Neural cell (in vitro differentiated cells): ENCODE measurements around the gene FLT3. TPM values are rescaled to one million over a fixed set of nuclear protein-coding genes. Genes with fewer than 3 reads are reported as not detected.

ENCODE experiments used
- H2AFZ ChIP-seq: fragments of 200-600, 300-800 bp; sonication (generic), shearing (Covaris generic); 2 replicates; pipeline ENCODE4 v1.6.0; 2014; ENCODE audit warnings: low read depth, mild to moderate bottlenecking, antibody characterized with exemption, low read length, moderate library complexity
- H3F3A ChIP-seq: fragments of 200-600 bp; shearing (Covaris generic); 2 replicates; pipeline ENCODE4 v1.6.1; 2016; ENCODE audit warnings: mild to moderate bottlenecking, moderate library complexity, mixed read lengths, antibody characterized with exemption, low read length; ENCODE audit not compliant: insufficient read depth, poor library complexity, severe bottlenecking
- H3K27ac ChIP-seq: fragments of 200-600, 300-800 bp; sonication (generic), shearing (Covaris generic); 2 replicates; pipeline ENCODE4 v1.5.1; 2014; ENCODE audit warnings: mild to moderate bottlenecking, low read length, moderate library complexity
- H3K27me3 ChIP-seq: fragments of 300-800, 200-600 bp; sonication (generic), shearing (Covaris generic); 2 replicates; pipeline ENCODE4 v1.6.0; 2014; ENCODE audit warnings: mild to moderate bottlenecking, low read depth, low read length, moderate library complexity; ENCODE audit not compliant: insufficient read depth
- H3K36me3 ChIP-seq: fragments of 300-800, 200-600 bp; sonication (generic), shearing (Covaris generic); 2 replicates; pipeline ENCODE4 v1.5.1; 2014; ENCODE audit warnings: mild to moderate bottlenecking, antibody characterized with exemption, low read length, moderate library complexity; ENCODE audit not compliant: insufficient read depth
- H3K4me2 ChIP-seq: fragments of 300-800, 200-600 bp; sonication (generic), shearing (Covaris generic); 2 replicates; pipeline ENCODE4 v1.6.0; 2014; ENCODE audit warnings: mild to moderate bottlenecking, low read length
- H3K4me3 ChIP-seq: fragments of 300-800, 200-600 bp; sonication (generic), shearing (Covaris generic); 2 replicates; pipeline ENCODE4 v1.5.1; 2014; ENCODE audit warnings: mild to moderate bottlenecking, low read length, moderate library complexity
- H3K79me2 ChIP-seq: fragments of 200-600 bp; shearing (Covaris generic); replicated peaks from 2 replicates; pipeline ENCODE4 v1.6.0; 2014; ENCODE audit warnings: mild to moderate bottlenecking, low read length, moderate library complexity; ENCODE audit not compliant: insufficient read depth
- H3K9ac ChIP-seq: fragments of 300-800, 200-600 bp; sonication (generic), shearing (Covaris generic); 2 replicates; pipeline ENCODE4 v1.6.1; 2016; ENCODE audit warnings: mild to moderate bottlenecking, low read length, mixed read lengths
- H3K9me2 ChIP-seq: fragments of 200-600 bp; shearing (Covaris generic); 2 replicates; pipeline ENCODE4 v1.6.1; 2016; ENCODE audit warnings: mild to moderate bottlenecking, low read length, mixed read lengths; ENCODE audit not compliant: insufficient read depth
- H3K9me3 ChIP-seq: fragments of 200-600, 300-800 bp; sonication (generic), shearing (Covaris generic); 2 replicates; pipeline ENCODE4 v1.6.1; 2016; ENCODE audit warnings: mild to moderate bottlenecking, mixed run types, low read length, moderate library complexity, mixed read lengths
- H4K20me1 ChIP-seq: fragments of 200-600 bp; shearing (Covaris generic); 2 replicates; pipeline ENCODE4 v1.6.1; 2016; ENCODE audit warnings: mild to moderate bottlenecking, mixed run types; ENCODE audit not compliant: insufficient read depth
- EP300 ChIP-seq: fragments of 450-650 bp; conservative IDR thresholded peaks from 2 replicates; pipeline ENCODE4 v1.6.1; 2014; ENCODE audit warnings: antibody characterized with exemption, mild to moderate bottlenecking, moderate library complexity; ENCODE audit not compliant: poor library complexity, severe bottlenecking
- EZH2 ChIP-seq: fragments of 200-600, 300-800 bp; shearing (Covaris generic), sonication (generic); IDR thresholded peaks from 2 replicates; pipeline ENCODE4 v1.6.1; 2014; ENCODE audit warnings: antibody characterized with exemption, low read length, borderline replicate concordance, mild to moderate bottlenecking; ENCODE audit not compliant: insufficient read depth, poor library complexity, severe bottlenecking
- MXI1 ChIP-seq: fragments of 450-650 bp; conservative IDR thresholded peaks from 2 replicates; pipeline ENCODE4 v1.6.1; 2014; ENCODE audit warnings: antibody characterized with exemption, mild to moderate bottlenecking; ENCODE audit not compliant: poor library complexity, severe bottlenecking
- POLR2AphosphoS5 ChIP-seq: IDR thresholded peaks from 2 replicates; pipeline ENCODE4 v1.6.1; 2012
- RAD21 ChIP-seq: fragments of 450-650 bp; conservative IDR thresholded peaks from 2 replicates; pipeline ENCODE4 v1.6.1; 2014; ENCODE audit warnings: antibody characterized with exemption, mild to moderate bottlenecking, moderate library complexity
- SMC3 ChIP-seq: fragments of 450-650 bp; conservative IDR thresholded peaks from 2 replicates; pipeline ENCODE4 v1.6.1; 2014; ENCODE audit warnings: antibody characterized with exemption, mild to moderate bottlenecking, moderate library complexity; ENCODE audit not compliant: poor library complexity
- TAF1 ChIP-seq: IDR thresholded peaks from 2 replicates; pipeline ENCODE4 v1.6.1; 2012; ENCODE audit warnings: low read depth
- polyA plus RNA-seq: library from polyadenylated mRNA; depleted of rRNA; stranded (reverse); fragments of >200 nt; gene quantifications from 2 replicates; pipeline ENCODE4 v1.2.3, GENCODE V29; 2014
- TF ChIP-seq, protein P1 (sequence below): IDR thresholded peaks from 2 replicates; pipeline ENCODE4 v1.6.1; 2012; ENCODE audit warnings: borderline replicate concordance
- TF ChIP-seq, protein P2 (sequence below): fragments of 450-650 bp; IDR thresholded peaks from 2 replicates; pipeline ENCODE4 v1.5.1; 2014; ENCODE audit warnings: antibody characterized with exemption, mild to moderate bottlenecking, moderate library complexity; ENCODE audit not compliant: poor library complexity, severe bottlenecking

The FLT3 gene
- polyA plus RNA-seq, 1 donor from 2014 or later = 0.41 TPM

DNA sequence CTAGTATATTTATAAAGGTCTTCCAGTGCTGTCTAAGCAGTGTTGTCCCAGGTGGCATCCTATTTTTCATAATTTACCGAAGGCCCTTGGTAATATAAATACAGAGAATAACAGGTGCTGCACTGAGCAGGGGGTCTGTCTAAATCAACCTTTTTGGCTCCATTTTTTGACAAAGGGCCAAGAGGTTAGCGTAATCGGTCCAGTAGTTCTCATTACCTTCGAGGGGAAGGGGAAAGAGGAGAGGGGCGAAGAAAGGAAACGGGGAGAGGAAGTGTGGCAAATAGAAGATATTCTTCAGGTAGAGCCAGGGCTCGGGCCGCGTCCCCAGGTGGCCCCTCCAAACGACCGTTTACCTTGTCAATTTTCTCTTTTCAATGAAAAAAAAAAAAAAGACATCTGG is 37.2 kb upstream of the FLT3 start:
- peak overlapping the region; percentile 90 for H3K4me2 ChIP-seq
- H3F3A ChIP-seq = no peaks in the 10 kb centered on the region
- peak overlapping the region; percentile 81 for H2AFZ ChIP-seq
- peaks cover 42% of the 10 kb centered on the region for H3K79me2 ChIP-seq
- peak overlapping the region; percentile 93 for H3K27ac ChIP-seq
- no peaks in the 10 kb centered on the region for H3K36me3 ChIP-seq
- H4K20me1 ChIP-seq = no peaks in the 10 kb centered on the region
- no peaks in the 10 kb centered on the region for H3K27me3 ChIP-seq
- TF ChIP-seq POLR2AphosphoS5 (no peak), MXI1 (peak; percentile 22)
- H3K9me3 ChIP-seq = no peaks in the 10 kb centered on the region
- H3K4me3 ChIP-seq = peak overlapping the region; percentile 90
- peak overlapping the region; percentile 94 for H3K9ac ChIP-seq
- H3K9me2 ChIP-seq = no peaks in the 10 kb centered on the region

DNA sequence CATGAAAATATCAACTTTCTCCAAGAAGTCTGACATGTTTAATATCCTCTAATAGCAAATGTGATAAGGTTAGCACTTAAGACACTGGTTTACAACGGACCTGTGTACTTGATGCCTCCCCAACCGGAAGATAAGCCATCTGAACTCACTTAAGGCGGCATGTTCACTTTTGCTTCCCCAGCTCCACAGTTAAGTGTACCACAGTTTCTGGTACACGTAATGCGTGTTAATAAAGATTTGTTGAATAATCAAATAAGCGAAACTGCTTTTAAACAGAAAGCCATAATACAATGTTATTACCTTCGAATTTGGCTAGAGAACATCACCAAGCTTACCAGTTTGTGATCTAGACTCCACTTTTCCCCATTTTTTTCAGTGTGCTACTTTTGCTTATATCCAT is 36.5 kb upstream of the FLT3 start:
- H3K79me2 ChIP-seq = peaks cover 35% of the 10 kb centered on the region
- TF ChIP-seq, protein P1, sequence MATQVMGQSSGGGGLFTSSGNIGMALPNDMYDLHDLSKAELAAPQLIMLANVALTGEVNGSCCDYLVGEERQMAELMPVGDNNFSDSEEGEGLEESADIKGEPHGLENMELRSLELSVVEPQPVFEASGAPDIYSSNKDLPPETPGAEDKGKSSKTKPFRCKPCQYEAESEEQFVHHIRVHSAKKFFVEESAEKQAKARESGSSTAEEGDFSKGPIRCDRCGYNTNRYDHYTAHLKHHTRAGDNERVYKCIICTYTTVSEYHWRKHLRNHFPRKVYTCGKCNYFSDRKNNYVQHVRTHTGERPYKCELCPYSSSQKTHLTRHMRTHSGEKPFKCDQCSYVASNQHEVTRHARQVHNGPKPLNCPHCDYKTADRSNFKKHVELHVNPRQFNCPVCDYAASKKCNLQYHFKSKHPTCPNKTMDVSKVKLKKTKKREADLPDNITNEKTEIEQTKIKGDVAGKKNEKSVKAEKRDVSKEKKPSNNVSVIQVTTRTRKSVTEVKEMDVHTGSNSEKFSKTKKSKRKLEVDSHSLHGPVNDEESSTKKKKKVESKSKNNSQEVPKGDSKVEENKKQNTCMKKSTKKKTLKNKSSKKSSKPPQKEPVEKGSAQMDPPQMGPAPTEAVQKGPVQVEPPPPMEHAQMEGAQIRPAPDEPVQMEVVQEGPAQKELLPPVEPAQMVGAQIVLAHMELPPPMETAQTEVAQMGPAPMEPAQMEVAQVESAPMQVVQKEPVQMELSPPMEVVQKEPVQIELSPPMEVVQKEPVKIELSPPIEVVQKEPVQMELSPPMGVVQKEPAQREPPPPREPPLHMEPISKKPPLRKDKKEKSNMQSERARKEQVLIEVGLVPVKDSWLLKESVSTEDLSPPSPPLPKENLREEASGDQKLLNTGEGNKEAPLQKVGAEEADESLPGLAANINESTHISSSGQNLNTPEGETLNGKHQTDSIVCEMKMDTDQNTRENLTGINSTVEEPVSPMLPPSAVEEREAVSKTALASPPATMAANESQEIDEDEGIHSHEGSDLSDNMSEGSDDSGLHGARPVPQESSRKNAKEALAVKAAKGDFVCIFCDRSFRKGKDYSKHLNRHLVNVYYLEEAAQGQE = no peak
- TF ChIP-seq POLR2AphosphoS5 = no peak
- TF ChIP-seq EZH2 = no peak
- H3K27ac ChIP-seq = peak overlapping the region; percentile 93
- H3K36me3 ChIP-seq = no peaks in the 10 kb centered on the region
- H3K9me2 ChIP-seq = no peaks in the 10 kb centered on the region
- H2AFZ ChIP-seq = no peak overlapping the region
- H3K4me2 ChIP-seq = peak overlapping the region; percentile 90
- no peaks in the 10 kb centered on the region for H3F3A ChIP-seq
- peak overlapping the region; percentile 90 for H3K4me3 ChIP-seq
- peak overlapping the region; percentile 94 for H3K9ac ChIP-seq
- no peaks in the 10 kb centered on the region for H3K9me3 ChIP-seq
- no peaks in the 10 kb centered on the region for H4K20me1 ChIP-seq
- H3K27me3 ChIP-seq = no peaks in the 10 kb centered on the region

DNA sequence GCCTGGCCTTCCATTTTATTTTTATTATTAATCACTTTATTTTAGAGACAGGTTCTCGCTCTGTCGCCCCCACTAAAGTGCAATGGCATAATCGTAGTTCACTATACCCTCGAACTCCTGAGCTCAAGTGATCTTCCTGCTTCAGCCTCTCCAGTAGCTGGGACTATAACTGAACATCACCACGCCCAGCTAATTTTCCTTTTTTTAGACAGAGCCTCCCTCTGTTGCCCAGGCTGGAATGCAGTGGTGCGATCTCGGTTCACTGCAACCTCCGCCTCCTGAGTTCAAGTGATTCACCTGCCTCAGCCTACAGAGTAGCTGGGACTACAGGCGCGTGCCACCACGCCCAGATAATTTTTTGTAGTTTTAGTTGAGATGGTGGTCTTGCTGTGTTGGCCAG is 31.3 kb upstream of the FLT3 start:
- Histone ChIP-seq H3K4me3 (no peak overlapping the region), H2AFZ (no peak overlapping the region), H3K4me2 (no peak overlapping the region), H3K27me3 (no peaks in the 10 kb centered on the region), H4K20me1 (no peaks in the 10 kb centered on the region), H3K9me3 (no peaks in the 10 kb centered on the region), H3K27ac (no peak overlapping the region), H3K9me2 (no peaks in the 10 kb centered on the region), H3K36me3 (no peaks in the 10 kb centered on the region), H3K9ac (no peak overlapping the region), H3K79me2 (peaks cover 1% of the 10 kb centered on the region), H3F3A (no peaks in the 10 kb centered on the region)
- TF ChIP-seq RAD21 = no peak
- TF ChIP-seq EZH2 = no peak
- no peak for TF ChIP-seq SMC3
- TF ChIP-seq, protein P1 = no peak
- no peak for TF ChIP-seq MXI1
- TF ChIP-seq POLR2AphosphoS5 = no peak
- no peak for TF ChIP-seq EP300
- TF ChIP-seq, protein P2, sequence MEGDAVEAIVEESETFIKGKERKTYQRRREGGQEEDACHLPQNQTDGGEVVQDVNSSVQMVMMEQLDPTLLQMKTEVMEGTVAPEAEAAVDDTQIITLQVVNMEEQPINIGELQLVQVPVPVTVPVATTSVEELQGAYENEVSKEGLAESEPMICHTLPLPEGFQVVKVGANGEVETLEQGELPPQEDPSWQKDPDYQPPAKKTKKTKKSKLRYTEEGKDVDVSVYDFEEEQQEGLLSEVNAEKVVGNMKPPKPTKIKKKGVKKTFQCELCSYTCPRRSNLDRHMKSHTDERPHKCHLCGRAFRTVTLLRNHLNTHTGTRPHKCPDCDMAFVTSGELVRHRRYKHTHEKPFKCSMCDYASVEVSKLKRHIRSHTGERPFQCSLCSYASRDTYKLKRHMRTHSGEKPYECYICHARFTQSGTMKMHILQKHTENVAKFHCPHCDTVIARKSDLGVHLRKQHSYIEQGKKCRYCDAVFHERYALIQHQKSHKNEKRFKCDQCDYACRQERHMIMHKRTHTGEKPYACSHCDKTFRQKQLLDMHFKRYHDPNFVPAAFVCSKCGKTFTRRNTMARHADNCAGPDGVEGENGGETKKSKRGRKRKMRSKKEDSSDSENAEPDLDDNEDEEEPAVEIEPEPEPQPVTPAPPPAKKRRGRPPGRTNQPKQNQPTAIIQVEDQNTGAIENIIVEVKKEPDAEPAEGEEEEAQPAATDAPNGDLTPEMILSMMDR = no peak
- TF ChIP-seq TAF1 = no peak
